ENCODE measurements around the gene CDADC1. TPM values are rescaled to one million over a fixed set of nuclear protein-coding genes. Genes with fewer than 3 reads are reported as not detected.

Gene CDADC1
- total RNA-seq, 2 experiments from 2014 or later, result 9.1 to 11.3 TPM

- ChIA-PET POLR2A (no interaction called here), CTCF (interaction anchor here (2.1 kb wide), 1 partner anchor 38 kb away, joined by 10 read pairs; no protein-coding TSS in a partner anchor)
- no peaks in the 10 kb centered on the region for H3K9me3 Mint-ChIP-seq
- no peak overlapping the region for H3K4me3 ChIP-seq (ENCODE audit: low read length)
- no peak overlapping the region for H3K4me3 Mint-ChIP-seq
- H3K27ac Mint-ChIP-seq, result no peak overlapping the region
- H3K4me1 Mint-ChIP-seq (ENCODE audit: low read depth), result no peaks in the 10 kb centered on the region
- ATAC-seq (ENCODE audit: poor library complexity) (no peak), DNase-seq (no peak)
- peaks cover 28% of the 10 kb centered on the region for H3K36me3 Mint-ChIP-seq (ENCODE audit: low read depth)
- no peak for TF ChIP-seq CTCF (IDR thresholded peaks at IDR 0.05)
- H3K27me3 ChIP-seq (ENCODE audit: control insufficient read depth in 1 of 2, insufficient read depth in 2 of 2, low read length in 2 of 2), result no peaks in the 10 kb centered on the region
- peaks cover 15% of the 10 kb centered on the region for H3K36me3 ChIP-seq (ENCODE audit: insufficient read depth, low read length)
- H3K27ac ChIP-seq (ENCODE audit: low read depth in 1 of 2, low read length in 2 of 2), result no peak overlapping the region
- no peaks in the 10 kb centered on the region for H3K27me3 Mint-ChIP-seq
- H3K9me3 ChIP-seq (ENCODE audit: control insufficient read depth in 1 of 2, insufficient read depth in 1 of 2, low read length in 2 of 2), result no peaks in the 10 kb centered on the region
- intact Hi-C loops (cut with DNase I, micrococcal nuclease), result no loop called here
- H3K4me1 ChIP-seq (ENCODE audit: insufficient read depth, low read length), result no peaks in the 10 kb centered on the region
Observed at GRCh38 chr13:49278211-49278610, 30.5 kb downstream of the CDADC1 start.

DNA sequence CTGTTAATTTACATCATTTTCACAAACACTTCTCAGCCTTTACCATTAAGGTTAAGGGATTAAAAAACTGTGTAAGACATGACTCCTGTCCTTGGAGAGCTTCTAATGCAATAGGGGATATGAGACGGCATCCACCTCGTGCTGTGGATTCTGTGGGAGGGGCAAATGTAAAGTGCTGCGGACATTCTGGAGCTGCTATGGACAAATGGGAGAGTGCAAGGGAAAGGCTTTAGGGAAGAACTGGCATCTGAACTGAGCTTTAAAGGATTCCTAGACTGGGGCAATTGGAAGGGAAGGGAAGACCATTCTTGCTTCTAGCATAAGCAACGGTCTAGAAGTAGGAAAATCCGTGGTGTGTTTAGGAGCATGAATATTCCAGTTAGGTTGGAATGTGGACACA, 31.4 kb downstream of the CDADC1 start:
- Mint-ChIP-seq H3K27me3 (no peaks in the 10 kb centered on the region), H3K4me1 (ENCODE audit: low read depth) (no peaks in the 10 kb centered on the region), H3K36me3 (ENCODE audit: low read depth) (peaks cover 34% of the 10 kb centered on the region), H3K9me3 (no peaks in the 10 kb centered on the region), H3K27ac (no peak overlapping the region), H3K4me3 (no peak overlapping the region)
- H3K4me3 ChIP-seq (ENCODE audit: low read length), result no peak overlapping the region
- ChIA-PET POLR2A (no interaction called here), CTCF (interaction anchor here (2.1 kb wide), 1 partner anchor 39 kb away, joined by 10 read pairs; no protein-coding TSS in a partner anchor)
- intact Hi-C loops (cut with DNase I, micrococcal nuclease), result no loop called here
- H3K36me3 ChIP-seq (ENCODE audit: insufficient read depth, low read length), result peaks cover 15% of the 10 kb centered on the region
- H3K27ac ChIP-seq (ENCODE audit: low read depth in 1 of 2, low read length in 2 of 2), result no peak overlapping the region
- no peak for DNase-seq
- no peak for ATAC-seq (ENCODE audit: poor library complexity)
- no peaks in the 10 kb centered on the region for H3K4me1 ChIP-seq (ENCODE audit: insufficient read depth, low read length)
- H3K9me3 ChIP-seq (ENCODE audit: control insufficient read depth in 1 of 2, insufficient read depth in 1 of 2, low read length in 2 of 2), result no peaks in the 10 kb centered on the region
- TF ChIP-seq CTCF (IDR thresholded peaks at IDR 0.05), result no peak
- no peaks in the 10 kb centered on the region for H3K27me3 ChIP-seq (ENCODE audit: control insufficient read depth in 1 of 2, insufficient read depth in 2 of 2, low read length in 2 of 2)

- Mint-ChIP-seq H3K27me3 (no peaks in the 10 kb centered on the region), H3K4me1 (ENCODE audit: low read depth) (no peaks in the 10 kb centered on the region), H3K4me3 (no peak overlapping the region), H3K36me3 (ENCODE audit: low read depth) (peaks cover 40% of the 10 kb centered on the region), H3K9me3 (no peaks in the 10 kb centered on the region), H3K27ac (no peak overlapping the region)
- no peak overlapping the region for H3K4me3 ChIP-seq (ENCODE audit: low read length)
- no peaks in the 10 kb centered on the region for H3K27me3 ChIP-seq (ENCODE audit: control insufficient read depth in 1 of 2, insufficient read depth in 2 of 2, low read length in 2 of 2)
- DNase-seq, result no peak
- H3K9me3 ChIP-seq (ENCODE audit: control insufficient read depth in 1 of 2, insufficient read depth in 1 of 2, low read length in 2 of 2), result no peaks in the 10 kb centered on the region
- peaks cover 15% of the 10 kb centered on the region for H3K36me3 ChIP-seq (ENCODE audit: insufficient read depth, low read length)
- ChIA-PET CTCF (interaction anchor here (4.3 kb wide), 1 partner anchor 40 kb away, joined by 20 read pairs; no protein-coding TSS in a partner anchor), POLR2A (no interaction called here)
- ATAC-seq (ENCODE audit: poor library complexity), result no peak
- no peak overlapping the region for H3K27ac ChIP-seq (ENCODE audit: low read depth in 1 of 2, low read length in 2 of 2)
- intact Hi-C loops (cut with DNase I, micrococcal nuclease), result loop anchor here (2.0 to 10.0 kb wide), 5 partner anchors 39 to 683 kb away; no protein-coding TSS in a partner anchor
- no peaks in the 10 kb centered on the region for H3K4me1 ChIP-seq (ENCODE audit: insufficient read depth, low read length)
- TF ChIP-seq CTCF (IDR thresholded peaks at IDR 0.05), result no peak
Observed at GRCh38 chr13:49279885-49280284, 32.2 kb downstream of the CDADC1 start.

Measured in CD4-positive, alpha-beta T cell (primary cell).